NCI-H1048 (cell line): ENCODE measurements around the gene SHC3.
A peak's percentile ranks its signal among the peaks of the same experiment; 100 is the strongest.

Experiments
- DNase-seq: peaks from one replicate; lab custom pipeline; 2025; lab: John Stamatoyannopoulos, UW

The SHC3 gene

DNA sequence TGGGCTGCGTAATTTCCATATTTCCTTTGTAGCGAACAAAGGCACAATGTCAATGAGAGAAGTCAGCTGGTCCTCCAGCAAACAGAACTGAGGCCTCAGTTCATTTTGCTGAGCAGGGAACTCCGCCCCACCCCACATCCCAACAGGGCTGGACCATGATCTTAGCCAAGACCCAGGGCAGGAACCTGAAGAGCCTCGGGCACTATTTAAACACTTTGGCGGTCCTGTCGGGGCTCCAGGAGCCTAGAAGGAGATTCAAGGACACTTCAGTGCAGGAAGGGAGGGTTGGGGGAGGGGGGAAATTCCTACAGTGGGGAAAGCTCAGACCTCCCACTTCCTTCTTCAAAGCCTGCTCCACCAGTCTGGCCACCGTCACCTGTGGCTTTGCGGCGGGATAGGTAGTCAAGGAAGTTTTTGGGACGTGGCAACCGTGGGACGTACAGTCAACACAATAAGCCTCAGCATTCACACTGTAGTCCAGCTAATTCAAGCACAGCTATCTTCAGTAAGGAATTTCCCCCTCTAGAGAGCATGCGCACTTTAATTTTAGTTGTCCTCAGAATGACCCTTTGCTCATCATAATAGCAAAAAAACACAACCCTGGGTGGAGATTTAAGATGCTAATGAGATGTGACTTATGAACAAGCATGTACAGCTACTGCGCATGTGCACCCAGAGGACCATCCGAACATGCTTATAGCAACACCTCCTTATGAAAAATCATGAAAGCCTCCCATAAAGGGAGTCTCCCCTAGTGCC, 156.4 kb downstream of the SHC3 start:
- DNase-seq = no peak

GRCh38 chr9:89021154-89021803, 157.3 kb downstream of the SHC3 start:
- DNase-seq = no peak

- DNase-seq = no peak
These were observed 157.9 kb downstream of the SHC3 start for GRCh38 chr9:89020754-89021153.

- DNase-seq = no peak
These were observed 163.3 kb downstream of the SHC3 start for GRCh38 chr9:89015336-89015735.

- DNase-seq = no peak
These were observed 164.5 kb downstream of the SHC3 start for GRCh38 chr9:89014153-89014552.

DNA sequence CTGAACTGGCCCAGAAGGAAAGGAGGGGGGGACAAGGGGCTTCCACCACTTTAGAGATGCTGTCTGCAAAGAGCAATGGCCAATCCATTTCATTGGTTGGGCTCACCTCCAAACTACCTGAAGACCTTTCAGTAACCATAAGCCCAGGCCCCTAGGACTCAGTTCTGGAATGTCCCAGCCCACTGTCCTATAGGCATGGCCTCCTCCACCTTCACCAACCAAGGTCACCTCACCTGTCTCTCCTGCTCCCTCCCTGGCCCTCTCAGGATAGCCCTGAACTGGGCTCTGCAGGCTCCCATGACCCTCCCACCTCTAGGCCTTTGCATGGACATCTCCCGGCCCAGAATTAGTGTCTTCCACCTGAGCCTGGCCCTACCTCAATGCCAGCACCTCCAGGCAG, 165.0 kb downstream of the SHC3 start:
- DNase-seq = no peak

DNA sequence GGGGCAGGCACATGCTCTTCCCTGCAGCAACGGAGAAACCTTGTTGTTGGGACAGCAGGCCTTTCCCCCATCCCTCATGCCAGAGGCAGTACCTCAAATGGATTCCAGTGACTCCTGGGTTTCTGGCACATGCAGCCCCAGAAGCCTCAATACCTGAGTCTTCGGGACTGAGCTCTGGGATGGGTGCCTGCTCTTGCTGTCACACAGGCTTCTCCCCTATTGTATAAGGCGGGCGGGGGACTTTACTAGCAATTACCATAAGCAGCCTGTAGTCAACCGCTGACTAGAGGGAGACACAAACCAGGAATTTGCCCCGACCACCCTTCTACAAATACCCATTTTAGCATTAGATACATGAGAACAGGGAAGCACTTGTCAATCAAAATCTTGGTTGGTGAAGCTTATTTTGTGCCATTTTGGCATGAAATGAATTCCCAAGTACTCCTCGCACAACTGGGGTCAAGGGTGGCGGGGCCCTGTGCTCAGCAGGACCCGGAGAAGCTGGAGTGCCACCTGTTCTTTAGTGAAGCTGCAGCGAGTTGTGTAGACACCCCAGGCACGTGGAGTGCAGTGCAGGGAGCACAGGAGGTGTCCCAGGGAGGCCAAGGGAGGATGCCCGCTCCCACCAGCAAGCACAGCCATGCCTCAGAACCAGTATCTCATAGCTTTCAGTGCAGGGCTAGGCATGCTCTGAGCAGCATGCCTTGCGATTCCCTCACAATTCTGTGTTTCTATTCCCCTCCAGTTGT, 166.2 kb downstream of the SHC3 start:
- no peak for DNase-seq

DNA sequence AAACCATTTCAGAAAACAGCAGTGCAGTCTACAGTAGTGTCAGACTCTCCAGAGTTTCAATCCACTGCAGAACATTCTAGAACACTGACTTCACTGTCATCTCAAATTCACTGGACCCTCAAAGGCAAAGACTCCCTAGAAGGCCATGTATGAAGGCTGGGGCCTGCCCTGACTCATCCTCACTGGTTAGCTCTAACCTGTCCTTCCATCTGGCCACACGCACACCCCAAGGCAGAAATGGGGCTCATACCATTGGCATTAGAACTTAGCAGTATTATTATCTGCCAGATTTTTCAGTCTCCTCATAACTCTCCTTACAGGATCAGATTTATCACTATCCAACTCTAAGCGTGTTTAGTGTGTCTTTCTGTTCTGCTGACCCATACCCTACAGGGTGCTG, 166.9 kb downstream of the SHC3 start:
- DNase-seq = no peak

- no peak for DNase-seq
These were observed 168.0 kb downstream of the SHC3 start for GRCh38 chr9:89010526-89011111.

GRCh38 chr9:89010056-89010455, 168.6 kb downstream of the SHC3 start:
- no peak for DNase-seq

DNA sequence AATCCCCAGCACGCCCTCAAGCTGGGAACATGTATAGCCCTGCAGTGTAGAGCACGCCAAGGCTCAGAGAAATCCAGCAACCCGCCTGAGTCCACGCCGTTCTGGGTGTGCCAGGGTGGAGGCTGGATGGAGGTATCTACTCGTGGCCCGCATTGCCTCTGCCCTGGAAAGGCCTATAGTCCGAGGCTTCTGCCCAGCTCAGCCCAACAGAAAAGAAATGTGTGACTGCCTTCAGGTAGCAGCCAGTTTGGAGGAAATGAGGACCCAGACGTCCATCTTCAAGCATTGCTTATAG, 169.1 kb downstream of the SHC3 start:
- DNase-seq = no peak

GRCh38 chr9:89008744-89009545, 169.7 kb downstream of the SHC3 start:
- DNase-seq = no peak

- no peak for DNase-seq
These were observed 170.4 kb downstream of the SHC3 start for GRCh38 chr9:89008055-89008743.

GRCh38 chr9:89006996-89007967, 171.3 kb downstream of the SHC3 start:
- no peak for DNase-seq

DNA sequence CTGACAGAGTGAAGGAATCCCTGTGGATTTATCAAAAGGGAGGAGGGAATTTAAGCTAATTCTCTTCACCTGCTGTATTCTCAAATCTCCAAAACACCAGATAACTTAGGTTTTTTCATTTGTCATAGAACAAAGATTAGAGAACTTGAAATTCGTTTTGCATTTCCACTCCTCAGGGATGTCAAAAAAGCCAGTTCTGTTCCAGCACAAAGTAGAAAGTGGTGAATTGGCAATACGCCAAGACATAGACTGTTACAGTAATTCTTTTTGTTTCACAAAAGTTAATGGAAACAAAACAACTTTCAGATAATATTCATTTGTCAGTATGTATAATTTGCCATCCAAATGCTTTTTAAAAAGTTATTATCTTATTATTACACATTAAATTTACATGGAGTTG, 172.4 kb downstream of the SHC3 start:
- DNase-seq = no peak

DNA sequence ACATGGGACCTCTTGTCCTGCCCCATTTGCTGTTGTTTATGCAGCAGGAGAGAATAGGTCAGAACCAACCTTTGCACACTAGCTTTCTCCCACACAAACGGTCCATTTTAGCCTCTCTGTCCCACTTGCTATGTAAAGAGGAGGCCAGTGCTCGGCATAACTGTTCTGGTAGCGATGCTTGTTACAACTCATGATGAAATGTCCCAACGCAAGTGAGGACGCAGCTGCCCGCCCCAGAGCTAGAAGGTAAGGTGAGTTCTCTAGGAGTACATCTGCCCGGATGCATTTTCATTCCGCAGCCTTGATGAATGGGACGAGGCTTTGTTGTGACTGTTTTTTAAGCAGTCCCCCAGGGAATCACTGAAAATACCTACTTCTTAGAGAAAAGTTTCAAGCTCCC, 173.3 kb downstream of the SHC3 start:
- DNase-seq = no peak

DNA sequence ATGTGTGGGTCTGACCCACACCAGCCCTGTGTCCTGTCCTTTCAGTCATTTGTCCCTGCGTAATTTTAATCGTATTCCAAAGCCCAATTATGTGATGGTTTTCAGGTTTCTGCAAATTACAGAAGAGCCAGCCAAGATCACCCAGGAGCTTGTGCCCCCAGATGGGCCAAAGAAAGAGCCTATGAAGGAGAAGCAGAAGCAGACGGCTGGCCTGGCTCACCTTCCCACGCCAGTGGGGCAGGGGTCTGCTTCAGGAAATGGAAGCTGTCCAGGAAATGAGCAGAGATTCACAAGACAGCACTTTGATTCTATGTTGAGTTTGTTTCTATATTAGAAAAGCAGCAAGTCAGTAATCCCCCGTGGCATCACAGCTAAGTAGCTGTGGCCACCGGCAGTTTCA, 175.6 kb downstream of the SHC3 start:
- no peak for DNase-seq

GRCh38 chr9:89001917-89002540, 176.6 kb downstream of the SHC3 start:
- no peak for DNase-seq

DNA sequence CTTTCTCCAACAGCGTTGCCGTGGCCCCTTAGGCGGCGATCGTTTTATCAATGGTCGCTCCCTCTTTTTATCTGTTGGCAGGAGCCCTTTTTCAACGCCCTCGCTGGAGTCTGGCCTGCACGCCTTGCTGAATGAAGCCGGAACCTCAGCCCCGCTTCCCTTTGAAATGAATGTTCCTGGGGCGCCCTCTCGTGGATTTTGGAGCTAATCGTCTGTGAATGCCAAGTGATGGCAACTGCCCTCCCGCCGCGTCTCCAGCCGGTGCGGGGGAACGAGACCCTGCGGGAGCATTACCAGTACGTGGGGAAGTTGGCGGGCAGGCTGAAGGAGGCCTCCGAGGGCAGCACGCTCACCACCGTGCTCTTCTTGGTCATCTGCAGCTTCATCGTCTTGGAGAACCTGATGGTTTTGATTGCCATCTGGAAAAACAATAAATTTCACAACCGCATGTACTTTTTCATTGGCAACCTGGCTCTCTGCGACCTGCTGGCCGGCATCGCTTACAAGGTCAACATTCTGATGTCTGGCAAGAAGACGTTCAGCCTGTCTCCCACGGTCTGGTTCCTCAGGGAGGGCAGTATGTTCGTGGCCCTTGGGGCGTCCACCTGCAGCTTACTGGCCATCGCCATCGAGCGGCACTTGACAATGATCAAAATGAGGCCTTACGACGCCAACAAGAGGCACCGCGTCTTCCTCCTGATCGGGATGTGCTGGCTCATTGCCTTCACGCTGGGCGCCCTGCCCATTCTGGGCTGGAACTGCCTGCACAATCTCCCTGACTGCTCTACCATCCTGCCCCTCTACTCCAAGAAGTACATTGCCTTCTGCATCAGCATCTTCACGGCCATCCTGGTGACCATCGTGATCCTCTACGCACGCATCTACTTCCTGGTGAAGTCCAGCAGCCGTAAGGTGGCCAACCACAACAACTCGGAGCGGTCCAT, 177.4 kb downstream of the SHC3 start:
- DNase-seq = peak; percentile 82
